Activated effector memory CD4-positive, alpha-beta T cell treated with anti-CD3 and anti-CD28 coated beads, Interleukin-2, amount 50 U/mL, for 16 hours (primary cell): Measurements from ENCODE around the gene COL5A2.

Source experiments
- DNase-seq: peaks from one replicate; pipeline ENCODE4 v3.0.0-alpha.2; 2020

Gene COL5A2

GRCh38 chr2:189179570-189179950 is at the start of gene COL5A2:
TSS of gene COL5A2 (minus strand) at chr2:189179761. CDS start at chr2:189179604, 157 bp downstream.
- DNase-seq = no peak

- no peak for DNase-seq
Observed at GRCh38 chr2:189226017-189226416, 46.5 kb upstream of the COL5A2 start.

DNA sequence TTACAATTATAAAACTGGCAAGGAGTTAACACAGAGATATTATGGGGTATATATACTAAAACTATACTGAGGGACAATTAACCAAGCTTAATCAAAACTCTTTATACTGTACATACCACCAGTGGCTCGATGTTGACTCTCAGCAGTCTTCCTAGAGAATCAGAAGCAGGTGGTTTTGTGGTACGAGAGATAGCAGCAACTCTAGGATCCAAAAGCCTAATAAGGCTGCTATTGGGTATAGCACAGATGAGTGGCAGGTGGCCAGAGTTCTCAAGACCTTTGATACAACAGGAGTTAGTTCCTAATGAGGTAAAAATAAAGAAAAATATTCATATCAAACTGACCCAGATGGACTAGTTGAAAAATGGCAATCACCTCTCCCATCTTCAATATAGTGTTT is 45.5 kb upstream of the COL5A2 start:
- DNase-seq = no peak

- no peak for DNase-seq
Observed at GRCh38 chr2:189222468-189223105, 43.0 kb upstream of the COL5A2 start.

GRCh38 chr2:189221811-189222467 is 42.4 kb upstream of the COL5A2 start:
- no peak for DNase-seq

GRCh38 chr2:189218236-189218635 is 38.7 kb upstream of the COL5A2 start:
- DNase-seq = no peak

GRCh38 chr2:189217541-189217940 is 38.0 kb upstream of the COL5A2 start:
- DNase-seq = no peak

DNA sequence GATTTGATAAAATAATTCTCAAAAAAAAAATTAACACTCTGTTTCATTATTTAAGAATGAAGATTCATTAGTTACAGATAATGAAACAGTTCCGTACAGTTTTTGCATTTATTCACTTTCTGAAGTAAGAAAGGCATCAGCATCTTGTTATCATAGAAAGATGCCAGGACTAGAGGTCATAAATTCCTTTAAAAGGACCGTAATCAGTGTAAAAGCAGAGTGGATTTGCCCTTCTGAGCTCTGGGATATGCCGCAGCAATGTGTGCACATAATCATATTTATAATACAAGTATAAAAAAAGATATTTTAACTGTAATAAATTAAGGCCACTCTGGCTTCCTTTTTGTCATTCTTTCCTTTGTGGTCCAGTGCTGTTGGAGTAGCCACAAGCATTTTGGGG is 37.5 kb upstream of the COL5A2 start:
- no peak for DNase-seq

DNA sequence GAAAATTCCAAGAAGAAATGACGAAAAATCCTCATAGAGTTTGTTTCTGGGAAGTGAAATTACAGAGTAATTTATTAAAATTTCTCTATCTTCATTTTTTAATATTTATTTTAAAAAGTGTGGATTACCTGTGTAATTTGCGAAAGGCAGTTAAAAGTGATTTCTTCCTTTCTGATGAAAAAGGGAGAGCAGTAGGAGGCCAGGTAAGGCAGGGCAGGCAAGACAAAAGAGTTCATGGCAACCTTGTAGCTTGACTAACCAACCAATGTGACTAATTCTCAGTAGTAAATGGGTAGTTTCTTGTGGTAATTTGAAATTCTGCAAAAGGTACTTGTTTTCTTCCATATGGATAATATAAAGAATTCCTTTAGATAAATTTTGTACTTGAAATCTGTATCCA is 34.9 kb upstream of the COL5A2 start:
- DNase-seq = no peak

DNA sequence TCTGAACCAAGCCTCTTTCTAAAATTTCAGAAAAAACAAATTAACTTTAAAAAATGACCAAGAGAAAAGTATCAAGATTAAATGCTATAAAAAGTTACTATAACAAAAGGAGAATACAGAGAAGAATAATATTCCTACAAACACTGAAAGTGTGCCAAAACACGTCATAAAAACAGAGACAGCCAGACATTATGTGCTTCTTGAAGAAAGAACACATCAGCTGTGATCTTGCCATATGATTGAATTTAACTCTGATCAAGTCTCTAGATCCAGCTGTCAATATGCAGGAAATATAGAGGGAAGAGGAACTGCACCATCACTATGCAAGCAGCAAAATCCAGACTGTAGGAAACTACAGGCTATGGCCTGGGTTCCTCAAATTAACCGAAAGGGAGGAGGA is 33.7 kb upstream of the COL5A2 start:
- DNase-seq = no peak

DNA sequence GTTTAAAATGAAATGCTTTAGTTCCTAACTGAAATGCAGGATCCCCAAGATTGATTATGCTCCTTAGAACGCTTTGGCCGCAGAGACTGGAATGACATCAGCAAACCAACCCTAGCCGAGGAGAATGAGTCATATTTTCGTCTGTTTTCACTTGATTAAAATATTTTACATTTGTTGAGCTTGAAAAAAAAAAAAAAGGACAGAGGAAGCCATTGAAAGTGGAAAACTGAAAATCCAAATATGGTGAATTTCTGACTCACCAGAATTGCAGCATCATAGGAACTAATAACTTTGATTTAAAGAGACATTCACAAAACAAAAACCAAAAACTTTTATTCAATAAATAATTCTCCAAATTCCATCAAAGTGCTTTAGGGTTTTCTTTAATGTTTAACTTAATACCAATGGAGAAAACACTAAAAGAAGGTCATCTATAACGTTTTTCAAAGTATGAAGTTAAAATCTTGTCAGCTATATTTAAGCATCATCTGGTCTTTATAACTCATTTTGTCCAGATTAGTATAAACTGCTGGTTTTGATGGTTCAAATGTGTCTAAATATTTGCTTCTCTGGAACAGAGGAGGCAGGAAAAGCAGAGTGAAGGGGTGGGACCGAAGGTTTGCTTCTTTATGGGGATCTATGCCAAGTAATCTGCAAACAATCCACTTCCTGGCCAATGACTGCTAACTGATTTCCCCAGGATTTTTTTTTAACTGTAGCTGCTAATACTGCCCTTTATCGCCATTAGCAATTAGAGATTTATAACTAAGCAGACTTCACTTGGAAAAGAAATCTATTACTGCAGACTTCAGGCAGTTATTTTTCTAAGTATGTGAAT is 30.9 kb upstream of the COL5A2 start:
- DNase-seq = no peak

- no peak for DNase-seq
Observed at GRCh38 chr2:189208254-189208653, 28.7 kb upstream of the COL5A2 start.

DNA sequence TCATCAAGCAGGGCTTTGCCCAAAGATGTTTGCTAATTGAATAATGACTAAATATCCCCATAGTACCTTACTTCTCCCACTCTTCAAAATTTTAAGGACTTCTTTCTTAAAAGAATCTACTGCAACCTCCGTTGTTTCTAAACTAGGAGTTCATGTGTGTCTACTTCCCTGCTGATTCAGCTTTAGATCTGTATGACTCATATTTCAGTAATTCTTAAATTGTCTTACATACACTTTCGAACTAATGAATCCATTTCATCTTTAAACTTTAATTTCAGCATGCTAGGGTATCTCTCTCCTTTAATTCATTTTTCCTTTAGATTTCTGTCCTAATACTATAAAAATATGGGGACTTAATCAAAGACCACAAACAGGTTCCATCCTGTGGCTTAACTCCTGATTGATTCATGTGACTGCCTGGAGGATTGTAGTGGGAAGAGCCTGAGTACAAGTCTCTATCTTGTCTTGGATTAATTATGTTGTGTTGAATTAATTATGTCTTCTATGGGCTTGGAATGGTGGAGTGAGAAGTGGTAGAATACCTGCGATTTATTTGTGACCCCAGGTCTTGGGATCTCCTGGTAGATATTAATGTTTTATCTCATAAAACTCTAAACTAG is 24.9 kb upstream of the COL5A2 start:
- no peak for DNase-seq

DNA sequence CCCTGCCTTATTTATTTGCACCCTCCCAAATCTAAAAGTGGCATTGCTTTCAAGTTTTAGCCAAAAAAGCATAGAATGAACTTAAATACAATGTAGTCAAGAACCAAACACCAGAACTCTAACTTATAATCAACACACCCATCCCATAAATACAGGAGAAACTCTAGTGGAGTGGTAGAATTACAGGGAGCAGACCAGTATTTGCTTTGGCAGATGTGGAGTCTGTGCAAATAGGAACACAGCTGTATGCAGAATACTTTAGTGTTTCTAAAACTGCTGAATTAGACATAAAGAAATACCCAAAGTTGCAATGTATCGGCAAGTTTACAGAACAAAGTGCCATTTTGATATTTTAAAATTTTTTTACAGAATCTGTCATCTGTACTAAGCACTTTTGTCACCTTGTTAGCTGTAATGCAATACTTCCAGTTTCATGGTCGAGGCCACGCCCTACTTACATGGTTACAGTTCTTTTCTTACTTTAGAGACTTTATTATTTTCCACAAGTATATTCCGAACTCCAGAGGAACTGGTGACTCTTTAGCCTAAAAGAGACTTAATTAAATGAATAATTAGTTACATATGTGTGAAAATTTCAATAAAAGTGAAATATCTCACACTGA is 23.7 kb upstream of the COL5A2 start:
- no peak for DNase-seq

GRCh38 chr2:189199797-189200196 is 20.2 kb upstream of the COL5A2 start:
- DNase-seq = no peak

DNA sequence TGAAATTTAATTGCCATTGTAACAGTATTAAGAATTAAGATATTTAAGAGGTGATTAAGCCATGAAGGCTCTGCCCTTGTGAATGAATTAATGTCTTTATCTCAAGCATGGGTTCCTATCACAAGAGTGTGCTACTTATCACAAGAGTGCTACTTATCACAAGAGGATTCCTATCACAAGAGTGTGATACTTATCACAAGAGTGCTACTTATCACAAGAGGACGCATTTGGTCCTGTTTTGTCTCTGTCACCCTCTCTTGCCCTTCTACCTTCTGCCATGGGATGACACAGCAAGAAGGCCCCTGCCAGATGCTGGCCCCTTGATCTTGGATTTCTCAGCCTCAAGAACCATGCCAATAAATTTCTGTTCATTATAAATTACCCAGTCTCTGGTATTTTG is 13.2 kb upstream of the COL5A2 start:
- DNase-seq = no peak

GRCh38 chr2:189191766-189192165 is 12.2 kb upstream of the COL5A2 start:
- DNase-seq = no peak

DNA sequence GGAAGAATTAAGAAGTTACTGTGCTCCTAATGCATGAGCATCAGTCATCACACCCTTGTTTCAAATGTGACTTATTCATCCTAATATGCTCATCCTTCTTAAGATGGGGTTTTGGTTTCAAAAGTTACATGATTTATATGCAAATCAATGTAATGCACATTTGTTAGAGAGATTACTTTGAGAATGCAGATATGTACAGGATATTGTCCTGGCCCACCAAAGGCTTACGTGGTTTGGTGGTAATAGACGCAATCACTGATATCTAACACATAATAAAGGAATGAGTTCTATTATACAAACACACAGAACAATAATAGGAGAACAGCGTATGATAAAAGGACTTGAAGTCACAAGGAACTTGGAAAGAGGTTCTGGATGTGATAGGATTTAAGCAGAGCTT is 11.1 kb upstream of the COL5A2 start:
- no peak for DNase-seq

- no peak for DNase-seq
Observed at GRCh38 chr2:189188115-189188805, 8.7 kb upstream of the COL5A2 start.

DNA sequence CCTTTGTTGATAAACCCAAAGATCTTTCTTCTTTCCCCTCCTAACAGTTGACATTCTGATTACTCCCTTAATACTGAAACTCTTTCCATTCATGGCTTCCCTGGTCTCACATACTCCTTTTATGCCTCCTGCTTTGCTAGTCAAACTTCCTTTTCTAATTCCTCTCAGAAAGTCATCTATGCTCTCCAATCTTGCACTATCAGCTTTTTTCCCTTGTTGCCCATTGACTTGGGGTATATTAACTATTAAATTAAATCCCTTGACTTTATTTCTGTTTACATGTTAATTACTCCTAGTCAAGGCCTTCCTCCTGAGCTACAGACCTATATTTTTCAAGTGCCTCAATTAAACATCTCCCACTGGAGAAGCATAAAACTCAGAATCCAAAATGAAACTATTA is 3.6 kb upstream of the COL5A2 start:
- DNase-seq = no peak

DNA sequence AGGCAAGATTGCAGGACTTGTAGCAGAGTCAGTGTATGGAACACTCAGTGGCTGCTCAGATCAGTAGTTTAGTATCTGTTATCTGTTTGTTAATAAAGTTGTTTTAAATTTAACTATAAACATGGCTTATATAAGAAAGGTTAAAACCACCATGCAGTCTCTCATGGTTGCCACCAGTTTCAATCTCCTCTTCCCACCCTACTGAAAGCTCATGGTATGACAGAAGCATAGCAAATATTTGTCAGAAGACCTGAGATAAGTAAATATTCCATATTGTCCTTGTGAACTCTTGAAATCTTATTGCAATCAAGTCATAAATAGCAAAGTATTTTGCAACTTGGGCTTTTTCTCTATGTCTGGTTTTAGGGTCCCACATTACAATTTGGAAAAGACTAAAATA is 2.1 kb upstream of the COL5A2 start:
- DNase-seq = no peak

DNA sequence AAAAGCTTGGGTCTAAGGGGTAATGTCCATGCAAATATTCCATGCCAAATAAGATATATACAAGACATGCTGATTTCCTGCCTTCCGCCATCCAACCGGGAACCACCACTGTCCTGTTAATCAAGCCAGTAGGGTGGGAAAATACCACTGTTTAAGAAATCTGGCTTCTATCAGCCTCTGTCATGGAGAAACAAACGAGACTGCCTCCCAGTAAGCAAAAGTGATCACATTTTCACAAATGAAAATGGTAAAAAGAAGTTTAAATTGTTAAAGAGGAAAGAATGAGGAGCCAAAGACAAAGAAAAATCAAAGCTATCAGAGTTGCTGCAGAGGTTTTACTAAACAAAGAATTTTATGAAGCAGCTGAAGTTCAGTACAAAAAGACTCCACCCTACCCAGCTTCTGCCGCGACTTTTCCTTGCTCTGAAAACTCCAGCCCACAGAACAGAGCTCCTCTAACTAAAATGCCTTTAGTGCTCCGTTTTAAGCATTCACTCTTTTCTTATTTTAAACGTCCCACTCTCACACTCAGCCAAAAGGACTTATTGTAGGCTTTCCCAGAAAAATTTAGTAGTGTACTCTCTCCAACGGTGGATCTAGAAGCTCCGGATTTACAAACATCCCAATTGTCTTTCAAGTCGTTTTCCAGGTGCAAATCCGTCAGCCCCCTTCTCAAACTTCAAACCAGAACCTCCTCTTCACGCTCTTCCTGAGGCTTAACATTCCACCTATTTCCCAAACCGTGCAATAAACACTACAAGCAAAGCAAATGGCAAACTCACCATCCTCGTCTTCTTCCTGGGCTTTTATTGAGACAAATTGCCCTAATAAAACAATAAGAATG is 613 bp downstream of the COL5A2 start:
- no peak for DNase-seq
